GM21360 (cell line): ENCODE data around the gene ARID1B.

Experiments used
- ATAC-seq: cut with Tn5 transposase; IDR thresholded peaks from one replicate; pipeline ENCODE4 v1.9.1; 2021; ENCODE audit warnings: mild to moderate bottlenecking, moderate library complexity; ENCODE audit not compliant: unreplicated experiment

The ARID1B gene

GRCh38 chr6:156901309-156902019 is 124.3 kb downstream of the ARID1B start:
- ATAC-seq: no peak

- ATAC-seq: no peak
Observed at GRCh38 chr6:156902782-156903181, 125.6 kb downstream of the ARID1B start.

- ATAC-seq: no peak
Observed at GRCh38 chr6:156904176-156904967, 127.2 kb downstream of the ARID1B start.

- ATAC-seq: no peak
Observed at GRCh38 chr6:156905801-156906200, 128.6 kb downstream of the ARID1B start.

- ATAC-seq: no peak
Observed at GRCh38 chr6:156906451-156906850, 129.3 kb downstream of the ARID1B start.

- no peak for ATAC-seq
Observed at GRCh38 chr6:156909212-156910010, 132.2 kb downstream of the ARID1B start.

GRCh38 chr6:156910011-156910334 is 132.8 kb downstream of the ARID1B start:
- no peak for ATAC-seq

GRCh38 chr6:156910938-156911337 is 133.8 kb downstream of the ARID1B start:
- ATAC-seq: no peak

GRCh38 chr6:156911581-156911980 is 134.4 kb downstream of the ARID1B start:
- no peak for ATAC-seq

- no peak for ATAC-seq
Observed at GRCh38 chr6:156912431-156912830, 135.3 kb downstream of the ARID1B start.

GRCh38 chr6:156914181-156914580 is 137.0 kb downstream of the ARID1B start:
- ATAC-seq: no peak

GRCh38 chr6:156916130-156916801 is 139.1 kb downstream of the ARID1B start:
- peak; percentile 38 for ATAC-seq

- peak; percentile 70 for ATAC-seq
Observed at GRCh38 chr6:156917213-156917612, 140.0 kb downstream of the ARID1B start.

GRCh38 chr6:156918647-156919046 is 141.5 kb downstream of the ARID1B start:
- no peak for ATAC-seq

- ATAC-seq: no peak
Observed at GRCh38 chr6:156919370-156919769, 142.2 kb downstream of the ARID1B start.

- ATAC-seq: no peak
Observed at GRCh38 chr6:156919814-156920369, 142.7 kb downstream of the ARID1B start.

GRCh38 chr6:156924246-156924645 is 147.1 kb downstream of the ARID1B start:
- ATAC-seq: no peak

GRCh38 chr6:156925026-156925425 is 147.8 kb downstream of the ARID1B start:
- no peak for ATAC-seq

- ATAC-seq: peak; percentile 70
Observed at GRCh38 chr6:156925718-156926607, 148.8 kb downstream of the ARID1B start.

GRCh38 chr6:156928126-156928525 is 150.9 kb downstream of the ARID1B start:
- no peak for ATAC-seq
